Lower leg skin (tissue), 3 donors: ENCODE measurements around the gene AK5.

Source experiments
- CTCF ChIP-seq, 3 donors: fragments of 450-650 bp; IDR thresholded peaks; one replicate each; pipeline ENCODE4 v1.5.1; 2016; ENCODE audit warnings: antibody characterized with exemption in 3 of 3, mild to moderate bottlenecking in 3 of 3, moderate library complexity in 2 of 3
- POLR2A ChIP-seq, 2 donors: fragments of 450-650 bp; IDR thresholded peaks; one replicate each; pipeline ENCODE4 v1.6.1; 2016 to 2017; ENCODE audit warnings: antibody characterized with exemption in 2 of 2, mild to moderate bottlenecking in 1 of 2, moderate library complexity in 1 of 2

- TF ChIP-seq POLR2A (IDR thresholded peaks at IDR 0.05) (no peak), CTCF (IDR thresholded peaks at IDR 0.05) (no peak)
Measured at GRCh38 chr1:77310924-77311323, 29.1 kb downstream of the AK5 start.
